Measurements from ENCODE around the gene PRSS57. TPM values are rescaled to one million over a fixed set of nuclear protein-coding genes. Genes with fewer than 3 reads are reported as not detected.

The PRSS57 gene
- not detected for total RNA-seq

GRCh38 chr19:695352-695949 is at the start of gene PRSS57:
TSS of gene PRSS57 (minus strand) at chr19:695452. CDS start at chr19:695430, 22 bp downstream.

GRCh38 chr19:708154-709143 is 13.2 kb upstream of the PRSS57 start, which contains the start of gene PALM:
TSS of gene PALM (plus strand) at chr19:708935. CDS start at chr19:709147, 212 bp downstream.

GRCh38 chr19:676339-677105 is 18.7 kb downstream of the PRSS57 start, which contains the start of gene FSTL3:
TSS of gene FSTL3 (plus strand) at chr19:676392. CDS start at chr19:676424, 32 bp downstream.

GRCh38 chr19:662962-663681 is 32.1 kb downstream of the PRSS57 start, which contains the start of gene RNF126:
TSS of gene RNF126 (minus strand) at chr19:663214. CDS start at chr19:663121, 93 bp downstream.

GRCh38 chr19:639253-640160 is 55.7 kb downstream of the PRSS57 start, which contains the start of gene FGF22:
TSS of gene FGF22 (plus strand) at chr19:639879. CDS start at chr19:639926, 47 bp downstream.

Other genes with a start within 250 kb of the PRSS57 start
- 18.2 TPM for gene SHC2, start 234.4 kb downstream of the PRSS57 start, total RNA-seq
- 0.63 TPM for gene MADCAM1, start 199.0 kb downstream of the PRSS57 start, total RNA-seq
- 18.8 TPM for gene TPGS1, start 188.0 kb downstream of the PRSS57 start, total RNA-seq
- 41.6 TPM for gene CDC34, start 163.7 kb downstream of the PRSS57 start, total RNA-seq
- gene GZMM, start 151.4 kb downstream of the PRSS57 start, total RNA-seq: not detected
- gene BSG, start 122.9 kb downstream of the PRSS57 start, total RNA-seq: 101 TPM
- gene HCN2, start 105.6 kb downstream of the PRSS57 start, total RNA-seq: 9.1 TPM
- 21.6 TPM for gene POLRMT, start 61.9 kb downstream of the PRSS57 start, total RNA-seq
- 0.63 TPM for gene FGF22, start 55.6 kb downstream of the PRSS57 start, total RNA-seq
- 20.0 TPM for gene RNF126, start 32.2 kb downstream of the PRSS57 start, total RNA-seq
- gene FSTL3, start 19.1 kb downstream of the PRSS57 start, total RNA-seq: 2.8 TPM
- 123 TPM for gene PALM, start 13.5 kb upstream of the PRSS57 start, total RNA-seq
- gene MISP, start 55.7 kb upstream of the PRSS57 start, total RNA-seq: not detected
- 60.7 TPM for gene PTBP1, start 102.0 kb upstream of the PRSS57 start, total RNA-seq
- 98.3 TPM for gene PLPPR3, start 126.5 kb upstream of the PRSS57 start, total RNA-seq
- 0.94 TPM for gene AZU1, start 132.4 kb upstream of the PRSS57 start, total RNA-seq
- 0.94 TPM for gene PRTN3, start 145.5 kb upstream of the PRSS57 start, total RNA-seq
- gene ELANE, start 156.9 kb upstream of the PRSS57 start, total RNA-seq: not detected
- 0.31 TPM for gene CFD, start 164.2 kb upstream of the PRSS57 start, total RNA-seq
- gene MED16, start 197.7 kb upstream of the PRSS57 start, total RNA-seq: 35.4 TPM
- not detected for gene RNU6-9, start 198.0 kb upstream of the PRSS57 start, total RNA-seq
- 29.1 TPM for gene R3HDM4, start 217.8 kb upstream of the PRSS57 start, total RNA-seq
- not detected for gene KISS1R, start 221.9 kb upstream of the PRSS57 start, total RNA-seq
- gene ARID3A, start 230.6 kb upstream of the PRSS57 start, total RNA-seq: 11.3 TPM

Data from parietal lobe (tissue), 1 donor.